ENCODE results near the gene SPATS2L.

DNA sequence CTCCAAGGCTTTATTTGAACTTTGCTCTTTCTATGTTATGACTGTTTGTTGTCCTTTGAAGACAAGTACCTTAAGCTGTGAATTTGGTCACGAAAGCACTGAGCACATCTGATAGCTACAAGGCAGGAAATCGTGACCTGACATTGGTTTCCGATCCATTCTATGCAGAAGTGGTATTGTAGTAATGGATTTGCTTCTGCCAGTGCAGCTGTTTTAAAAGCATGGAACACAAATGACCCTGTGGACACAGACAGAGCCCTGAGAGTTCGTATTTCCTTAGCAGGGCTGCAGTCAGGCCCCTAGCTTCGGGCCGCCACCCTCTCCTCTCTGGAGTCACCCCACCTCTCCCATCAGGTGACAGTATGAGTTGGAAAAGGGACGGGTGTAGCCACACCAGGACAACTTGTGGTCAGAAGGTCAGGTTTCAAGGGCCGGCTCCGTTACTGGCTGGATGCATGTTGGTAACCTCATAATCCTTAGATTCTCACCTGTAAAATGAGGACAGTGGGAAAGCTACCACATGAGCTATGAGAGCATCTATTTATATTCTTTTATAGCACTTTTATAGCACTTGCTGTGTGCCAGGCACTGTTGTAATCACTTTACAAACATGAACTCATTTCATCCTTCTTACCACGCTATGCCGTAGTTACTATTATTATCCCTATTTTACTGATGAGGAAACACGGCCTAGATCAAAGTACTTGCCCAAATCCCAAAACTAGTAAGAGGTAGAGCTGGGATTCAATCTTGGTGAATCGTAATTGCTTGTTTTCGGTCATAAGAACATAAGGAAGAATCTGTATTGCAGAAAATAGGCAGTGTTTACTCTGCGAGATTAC lies 70.2 kb downstream of the SPATS2L start:
- TF ChIP-seq, protein P1, sequence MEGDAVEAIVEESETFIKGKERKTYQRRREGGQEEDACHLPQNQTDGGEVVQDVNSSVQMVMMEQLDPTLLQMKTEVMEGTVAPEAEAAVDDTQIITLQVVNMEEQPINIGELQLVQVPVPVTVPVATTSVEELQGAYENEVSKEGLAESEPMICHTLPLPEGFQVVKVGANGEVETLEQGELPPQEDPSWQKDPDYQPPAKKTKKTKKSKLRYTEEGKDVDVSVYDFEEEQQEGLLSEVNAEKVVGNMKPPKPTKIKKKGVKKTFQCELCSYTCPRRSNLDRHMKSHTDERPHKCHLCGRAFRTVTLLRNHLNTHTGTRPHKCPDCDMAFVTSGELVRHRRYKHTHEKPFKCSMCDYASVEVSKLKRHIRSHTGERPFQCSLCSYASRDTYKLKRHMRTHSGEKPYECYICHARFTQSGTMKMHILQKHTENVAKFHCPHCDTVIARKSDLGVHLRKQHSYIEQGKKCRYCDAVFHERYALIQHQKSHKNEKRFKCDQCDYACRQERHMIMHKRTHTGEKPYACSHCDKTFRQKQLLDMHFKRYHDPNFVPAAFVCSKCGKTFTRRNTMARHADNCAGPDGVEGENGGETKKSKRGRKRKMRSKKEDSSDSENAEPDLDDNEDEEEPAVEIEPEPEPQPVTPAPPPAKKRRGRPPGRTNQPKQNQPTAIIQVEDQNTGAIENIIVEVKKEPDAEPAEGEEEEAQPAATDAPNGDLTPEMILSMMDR (IDR thresholded peaks at IDR 0.05): no peak
- no peak for TF ChIP-seq POLR2A (IDR thresholded peaks at IDR 0.05)

Measured in adrenal gland (tissue), 5 donors.